ENCODE data around the gene RASL12. TPM values are rescaled to one million over a fixed set of nuclear protein-coding genes. Genes with fewer than 3 reads are reported as not detected.

RASL12 gene
- total and polyA plus RNA-seq, 5 donors, result 63.2 to 88.0 (median 69.6) TPM

GRCh38 chr15:65092911-65093792, 25.4 kb upstream of the RASL12 start:
- 88% methylated on average over 17 of the region's 17 CpGs for WGBS
- intact Hi-C loops (cut with DNase I), result loop anchor here in 1 of 4 donors (10.0 kb wide), 1 partner anchor 58 kb away; no protein-coding TSS in a partner anchor
- H3K27ac ChIP-seq (ENCODE audit: low read length), result no peak overlapping the region
- peak in 1 of 3 donors; percentile 37 for DNase-seq
- no peaks in the 10 kb centered on the region for H3K27me3 ChIP-seq (ENCODE audit: control insufficient read depth, insufficient read depth)
- peaks cover 19% of the 10 kb centered on the region for H3K4me1 ChIP-seq (ENCODE audit: control insufficient read depth, insufficient read depth, low read length)
- no peak overlapping the region for H3K4me3 ChIP-seq (ENCODE audit: low read length)
- ATAC-seq, result no peak
- no peaks in the 10 kb centered on the region for H3K9me3 ChIP-seq (ENCODE audit: control insufficient read depth, low read length)

- 51% methylated on average over 12 of the region's 12 CpGs for WGBS
- Histone ChIP-seq H3K27me3 (ENCODE audit: control insufficient read depth, insufficient read depth) (no peaks in the 10 kb centered on the region), H3K4me1 (ENCODE audit: control insufficient read depth, insufficient read depth, low read length) (peaks cover 19% of the 10 kb centered on the region), H3K27ac (ENCODE audit: low read length) (no peak overlapping the region), H3K9me3 (ENCODE audit: control insufficient read depth, low read length) (no peaks in the 10 kb centered on the region), H3K4me3 (ENCODE audit: low read length) (no peak overlapping the region)
- DNase-seq, result peak in 2 of 3 donors; percentile 59 to 63
- no peak for ATAC-seq
- intact Hi-C loops (cut with DNase I), result loop anchor here in 1 of 4 donors (10.0 kb wide), 1 partner anchor 57 kb away; no protein-coding TSS in a partner anchor
Observed at GRCh38 chr15:65091946-65092770, 24.4 kb upstream of the RASL12 start.

- 51% methylated on average over 5 of the region's 5 CpGs for WGBS
- Histone ChIP-seq H3K9me3 (ENCODE audit: control insufficient read depth, low read length) (no peaks in the 10 kb centered on the region), H3K27me3 (ENCODE audit: control insufficient read depth, insufficient read depth) (no peaks in the 10 kb centered on the region), H3K4me3 (ENCODE audit: low read length) (no peak overlapping the region), H3K27ac (ENCODE audit: low read length) (peak overlapping the region; percentile 67), H3K4me1 (ENCODE audit: control insufficient read depth, insufficient read depth, low read length) (peaks cover 22% of the 10 kb centered on the region)
- ATAC-seq (peak; percentile 32 to 50), DNase-seq (peak; percentile 69 to 89 (median 87))
- intact Hi-C loops (cut with DNase I), result loop anchor here in 2 of 4 donors (5.0 kb wide), 1 partner anchor 37 kb away; no protein-coding TSS in a partner anchor
Observed at GRCh38 chr15:65089206-65089824, 21.5 kb upstream of the RASL12 start.

- peak overlapping the region; percentile 67 for H3K27ac ChIP-seq (ENCODE audit: low read length)
- H3K27me3 ChIP-seq (ENCODE audit: control insufficient read depth, insufficient read depth), result no peaks in the 10 kb centered on the region
- intact Hi-C loops (cut with DNase I), result loop anchor here in 2 of 4 donors (5.0 kb wide), 1 partner anchor 36 kb away; no protein-coding TSS in a partner anchor
- no peak overlapping the region for H3K4me3 ChIP-seq (ENCODE audit: low read length)
- H3K9me3 ChIP-seq (ENCODE audit: control insufficient read depth, low read length), result no peaks in the 10 kb centered on the region
- DNase-seq (no peak), ATAC-seq (no peak)
- WGBS, result 56% methylated on average over 6 of the region's 6 CpGs
- peaks cover 21% of the 10 kb centered on the region for H3K4me1 ChIP-seq (ENCODE audit: control insufficient read depth, insufficient read depth, low read length)
Observed at GRCh38 chr15:65088643-65089021, 20.8 kb upstream of the RASL12 start.

- 52% methylated on average over 13 of the region's 13 CpGs for WGBS
- Histone ChIP-seq H3K9me3 (ENCODE audit: control insufficient read depth, low read length) (no peaks in the 10 kb centered on the region), H3K27me3 (ENCODE audit: control insufficient read depth, insufficient read depth) (no peaks in the 10 kb centered on the region), H3K4me1 (ENCODE audit: control insufficient read depth, insufficient read depth, low read length) (peaks cover 21% of the 10 kb centered on the region), H3K27ac (ENCODE audit: low read length) (peak overlapping the region; percentile 67), H3K4me3 (ENCODE audit: low read length) (no peak overlapping the region)
- intact Hi-C loops (cut with DNase I), result loop anchor here in 2 of 4 donors (5.0 kb wide), 1 partner anchor 36 kb away; no protein-coding TSS in a partner anchor
- ATAC-seq (peak; percentile 82 to 84), DNase-seq (peak; percentile 72 to 88 (median 88))
Observed at GRCh38 chr15:65087873-65088642, 20.3 kb upstream of the RASL12 start.

GRCh38 chr15:65087411-65087810, 19.6 kb upstream of the RASL12 start:
- DNase-seq (peak in 1 of 3 donors; percentile 35), ATAC-seq (no peak)
- 74% methylated on average over 3 of the region's 3 CpGs for WGBS
- H3K27me3 ChIP-seq (ENCODE audit: control insufficient read depth, insufficient read depth), result no peaks in the 10 kb centered on the region
- peaks cover 24% of the 10 kb centered on the region for H3K4me1 ChIP-seq (ENCODE audit: control insufficient read depth, insufficient read depth, low read length)
- intact Hi-C loops (cut with DNase I), result loop anchor here in 2 of 4 donors (5.0 kb wide), 1 partner anchor 35 kb away; no protein-coding TSS in a partner anchor
- H3K9me3 ChIP-seq (ENCODE audit: control insufficient read depth, low read length), result no peaks in the 10 kb centered on the region
- H3K4me3 ChIP-seq (ENCODE audit: low read length), result no peak overlapping the region
- peak overlapping the region; percentile 67 for H3K27ac ChIP-seq (ENCODE audit: low read length)

GRCh38 chr15:65086680-65087111, 18.9 kb upstream of the RASL12 start:
- ATAC-seq (no peak), DNase-seq (peak in 2 of 3 donors; percentile 39 to 52)
- intact Hi-C loops (cut with DNase I), result loop anchor here in 2 of 4 donors (5.0 kb wide), 1 partner anchor 34 kb away; no protein-coding TSS in a partner anchor
- no peaks in the 10 kb centered on the region for H3K27me3 ChIP-seq (ENCODE audit: control insufficient read depth, insufficient read depth)
- peaks cover 24% of the 10 kb centered on the region for H3K4me1 ChIP-seq (ENCODE audit: control insufficient read depth, insufficient read depth, low read length)
- no peaks in the 10 kb centered on the region for H3K9me3 ChIP-seq (ENCODE audit: control insufficient read depth, low read length)
- 62% methylated on average over 6 of the region's 6 CpGs for WGBS
- H3K27ac ChIP-seq (ENCODE audit: low read length), result peak overlapping the region; percentile 67
- no peak overlapping the region for H3K4me3 ChIP-seq (ENCODE audit: low read length)

- peak in 1 of 3 donors; percentile 60 for DNase-seq
Observed at GRCh38 chr15:65085990-65086679, 18.3 kb upstream of the RASL12 start.

GRCh38 chr15:65085207-65085753, 17.5 kb upstream of the RASL12 start:
- peak in 1 of 3 donors; percentile 55 for DNase-seq
- Histone ChIP-seq H3K4me1 (ENCODE audit: control insufficient read depth, insufficient read depth, low read length) (peaks cover 22% of the 10 kb centered on the region), H3K27me3 (ENCODE audit: control insufficient read depth, insufficient read depth) (no peaks in the 10 kb centered on the region), H3K4me3 (ENCODE audit: low read length) (no peak overlapping the region), H3K27ac (ENCODE audit: low read length) (peak overlapping the region; percentile 82), H3K9me3 (ENCODE audit: control insufficient read depth, low read length) (no peaks in the 10 kb centered on the region)
- intact Hi-C loops (cut with DNase I), result loop anchor here in 2 of 4 donors (5.0 kb wide), 1 partner anchor 33 kb away; no protein-coding TSS in a partner anchor
- ATAC-seq, result no peak
- WGBS, result 65% methylated on average over 8 of the region's 8 CpGs

More at GRCh38 chr15:65085990-65086679, 18.3 kb upstream of the RASL12 start:
- Histone ChIP-seq H3K27ac (ENCODE audit: low read length) (peak overlapping the region; percentile 67), H3K4me1 (ENCODE audit: control insufficient read depth, insufficient read depth, low read length) (peaks cover 24% of the 10 kb centered on the region), H3K27me3 (ENCODE audit: control insufficient read depth, insufficient read depth) (no peaks in the 10 kb centered on the region), H3K4me3 (ENCODE audit: low read length) (no peak overlapping the region), H3K9me3 (ENCODE audit: control insufficient read depth, low read length) (no peaks in the 10 kb centered on the region)
- 74% methylated on average over 6 of the region's 6 CpGs for WGBS
- no peak for ATAC-seq
- intact Hi-C loops (cut with DNase I), result loop anchor here in 2 of 4 donors (5.0 kb wide), 1 partner anchor 34 kb away; no protein-coding TSS in a partner anchor

Measured in right cardiac atrium (tissue), 5 donors.